Activated CD8-positive, alpha-beta T cell treated with anti-CD3 and anti-CD28 coated beads for 36 hours (primary cell): Measurements from ENCODE around the gene TTLL5. TPM values are rescaled to one million over a fixed set of nuclear protein-coding genes. Genes with fewer than 3 reads are reported as not detected.
"Not testable (repeated sequence)": the region's sequence is repeated elsewhere in the genome, so short reads cannot be mapped to it uniquely, and the experiment has no call there.

Experiments
- ATAC-seq: fragments of 200-7000 bp; cut with Tn5 transposase; one replicate; pipeline ENCODE4 v1.10.0; 2021; ENCODE audit warnings: mild to moderate bottlenecking, moderate library complexity
- CTCF ChIA-PET: fragments of 350-600 bp; sonication (Branson Sonifier 250); formaldehyde crosslinking; loops from one replicate; lab custom pipeline; 2021; ENCODE audit warnings: antibody characterized with exemption; lab: Charles Lee
- POLR2A ChIA-PET: fragments of 350-600 bp; sonication (Branson Sonifier 250); formaldehyde crosslinking; loops from one replicate; lab custom pipeline; 2021; ENCODE audit warnings: antibody characterized with exemption; lab: Charles Lee
- DNase-seq: peaks from one replicate; pipeline ENCODE4 v3.0.0-alpha.2; 2020
- H3K27ac Mint-ChIP-seq: one replicate; pipeline ENCODE4 v1.8.0; 2021; ENCODE audit warnings: mild to moderate bottlenecking, mixed read lengths
- H3K27me3 Mint-ChIP-seq: one replicate; pipeline ENCODE4 v1.8.0; 2021; ENCODE audit warnings: mixed read lengths
- H3K36me3 Mint-ChIP-seq: one replicate; pipeline ENCODE4 v1.8.0; 2021; ENCODE audit warnings: low read depth, mixed read lengths
- H3K4me1 Mint-ChIP-seq: one replicate; pipeline ENCODE4 v1.8.0; 2021; ENCODE audit warnings: low read depth, mixed read lengths
- H3K4me3 Mint-ChIP-seq: one replicate; pipeline ENCODE4 v1.8.0; 2021; ENCODE audit warnings: mild to moderate bottlenecking, moderate library complexity, mixed read lengths
- H3K9me3 Mint-ChIP-seq: one replicate; pipeline ENCODE4 v1.8.0; 2021; ENCODE audit warnings: mixed read lengths
- CTCF ChIP-seq: fragments of 200-600 bp; IDR thresholded peaks from one replicate; pipeline ENCODE4 v1.8.0; 2022; ENCODE audit warnings: antibody characterized with exemption, mild to moderate bottlenecking
- intact Hi-C: fragments of 100-400 bp; cut with micrococcal nuclease; formaldehyde crosslinking; loops from one replicate; pipeline ENCODE4 v1.10.0; 2022
- total RNA-seq, 2 experiments: library from RNA; stranded (reverse); gene quantifications; one replicate each; pipeline ENCODE4 v1.2.3, GENCODE V29; 2021

Gene TTLL5
- total RNA-seq, 2 experiments from 2014 or later, result 23.6 to 27.2 TPM

- TF ChIP-seq CTCF, result no peak
- no peaks in the 10 kb centered on the region for H3K9me3 Mint-ChIP-seq
- intact Hi-C loops, result no loop called here
- no peak overlapping the region for H3K4me3 Mint-ChIP-seq
- DNase-seq (no peak), ATAC-seq (no peak)
- ChIA-PET POLR2A (no interaction called here), CTCF (interaction anchor here (0.6 to 3.8 kb wide), 2 partner anchors 21 to 25 kb away, joined by 3 to 16 read pairs; no protein-coding TSS in a partner anchor)
- no peaks in the 10 kb centered on the region for H3K27me3 Mint-ChIP-seq
- peaks cover 37% of the 10 kb centered on the region for H3K36me3 Mint-ChIP-seq
- no peak overlapping the region for H3K27ac Mint-ChIP-seq
- H3K4me1 Mint-ChIP-seq, result peaks cover 6% of the 10 kb centered on the region
Measured at GRCh38 chr14:75689012-75689411, 28.0 kb downstream of the TTLL5 start.

- H3K36me3 Mint-ChIP-seq, result peaks cover 42% of the 10 kb centered on the region
- H3K27ac Mint-ChIP-seq, result no peak overlapping the region
- TF ChIP-seq CTCF, result no peak
- peaks cover 6% of the 10 kb centered on the region for H3K4me1 Mint-ChIP-seq
- H3K27me3 Mint-ChIP-seq, result no peaks in the 10 kb centered on the region
- intact Hi-C loops, result no loop called here
- no peak overlapping the region for H3K4me3 Mint-ChIP-seq
- ChIA-PET POLR2A (no interaction called here), CTCF (interaction anchor here (3.8 kb wide), 1 partner anchor 20 kb away, joined by 16 read pairs; no protein-coding TSS in a partner anchor)
- ATAC-seq, result no peak
- peaks cover 5% of the 10 kb centered on the region for H3K9me3 Mint-ChIP-seq
- no peak for DNase-seq
Measured at GRCh38 chr14:75690010-75690409, 29.0 kb downstream of the TTLL5 start.

GRCh38 chr14:75695025-75695424 is 34.0 kb downstream of the TTLL5 start:
- ATAC-seq, H3K27me3 Mint-ChIP-seq, DNase-seq, H3K27ac Mint-ChIP-seq, H3K9me3 Mint-ChIP-seq, H3K4me3 Mint-ChIP-seq, intact Hi-C loops, H3K4me1 Mint-ChIP-seq, POLR2A ChIA-PET: not testable (repeated sequence)
- H3K36me3 Mint-ChIP-seq, result peaks cover 61% of the 10 kb centered on the region
- CTCF ChIA-PET, result interaction anchor here (1.9 kb wide), 1 partner anchor 14 kb away, joined by 5 read pairs; no protein-coding TSS in a partner anchor

GRCh38 chr14:75697386-75697785 is 36.3 kb downstream of the TTLL5 start:
- Mint-ChIP-seq H3K27ac (no peak overlapping the region), H3K4me1 (no peaks in the 10 kb centered on the region), H3K4me3 (no peak overlapping the region), H3K27me3 (no peaks in the 10 kb centered on the region), H3K36me3 (peaks cover 56% of the 10 kb centered on the region), H3K9me3 (peaks cover 5% of the 10 kb centered on the region)
- no peak for ATAC-seq
- no peak for DNase-seq
- TF ChIP-seq CTCF, result no peak
- intact Hi-C loops, result no loop called here
- POLR2A ChIA-PET, result no interaction called here
- CTCF ChIA-PET, result interaction anchor here (2.3 kb wide), 1 partner anchor 12 kb away, joined by 12 read pairs; no protein-coding TSS in a partner anchor

GRCh38 chr14:75697918-75698317 is 36.9 kb downstream of the TTLL5 start:
- ChIA-PET POLR2A (interaction anchor here (0.9 kb wide), 1 partner anchor 29 kb away, joined by 3 read pairs; no protein-coding TSS in a partner anchor), CTCF (interaction anchor here (2.3 kb wide), 1 partner anchor 12 kb away, joined by 12 read pairs; no protein-coding TSS in a partner anchor)
- H3K27ac Mint-ChIP-seq, result no peak overlapping the region
- peaks cover 5% of the 10 kb centered on the region for H3K9me3 Mint-ChIP-seq
- DNase-seq (no peak), ATAC-seq (no peak)
- peaks cover 51% of the 10 kb centered on the region for H3K36me3 Mint-ChIP-seq
- intact Hi-C loops, result no loop called here
- no peaks in the 10 kb centered on the region for H3K4me1 Mint-ChIP-seq
- H3K27me3 Mint-ChIP-seq, result no peaks in the 10 kb centered on the region
- no peak overlapping the region for H3K4me3 Mint-ChIP-seq
- TF ChIP-seq CTCF, result no peak
